Heart right ventricle (tissue), 16 donors: ENCODE measurements around the gene MGA. TPM values are rescaled to one million over a fixed set of nuclear protein-coding genes. Genes with fewer than 3 reads are reported as not detected.
A peak's percentile ranks its signal among the peaks of the same experiment; 100 is the strongest.

Experiments
- ATAC-seq, 8 donors: fragments of 200-7000 bp; cut with Tn5 transposase; one replicate each; pipeline ENCODE4 v1.9.1; 2020; ENCODE audit warnings: mild to moderate bottlenecking in 8 of 8, moderate library complexity in 8 of 8, moderate number of reproducible peaks in 1 of 8
- DNase-seq, 2 donors: peaks; one replicate each; pipeline ENCODE4 v3.0.0-alpha.2; 2020
- H3K27ac ChIP-seq, 10 donors: fragments of 200-600 bp; sonication (generic) in 2 of 10; one replicate each; pipeline versions ENCODE4 v1.5.0 to v1.8.0; 2020 to 2022; ENCODE audit warnings: mild to moderate bottlenecking in 3 of 10
- H3K27me3 ChIP-seq, 7 donors: fragments of 200-600 bp; one replicate each; pipeline ENCODE4 v1.8.0; 2021 to 2022; ENCODE audit warnings: mild to moderate bottlenecking in 2 of 7
- H3K36me3 ChIP-seq, 9 donors: fragments of 200-600 bp; sonication (generic) in 1 of 9; one replicate each; pipeline versions ENCODE4 v1.5.0 to v1.8.0; 2020 to 2022; ENCODE audit warnings: mild to moderate bottlenecking in 2 of 9
- H3K4me1 ChIP-seq, 9 donors: fragments of 200-600 bp; sonication (generic) in 1 of 9; one replicate each; pipeline versions ENCODE4 v1.5.0 to v1.8.0; 2020 to 2022; ENCODE audit warnings: mild to moderate bottlenecking in 4 of 9
- H3K4me3 ChIP-seq, 10 donors: fragments of 200-600 bp; sonication (generic) in 2 of 10; one replicate each; pipeline versions ENCODE4 v1.5.0 to v1.8.0; 2020 to 2022; ENCODE audit warnings: mild to moderate bottlenecking in 7 of 10, moderate library complexity in 2 of 10
- H3K9me3 ChIP-seq, 11 donors: fragments of 200-600 bp in 10 of 11; sonication (generic) in 2 of 11; one replicate each; pipeline versions ENCODE4 v1.5.0 to v1.8.0; 2013 to 2022; ENCODE audit warnings: mild to moderate bottlenecking in 2 of 11, control low read depth in 1 of 11, moderate library complexity in 1 of 11
- CTCF ChIP-seq, 9 donors: fragments of 200-600 bp; sonication (generic) in 2 of 9; IDR thresholded peaks; one replicate each; pipeline versions ENCODE4 v1.5.0 to v1.8.0; 2021 to 2022; ENCODE audit warnings: antibody characterized with exemption in 9 of 9, mild to moderate bottlenecking in 5 of 9, moderate library complexity in 1 of 9
- WGBS, 2 donors: extraction: QIAGEN DNeasy Blood & Tissue Kit; methylation state at CpG; one replicate each; pipeline ENCODE4 v1.1.7; 2013; ENCODE audit warnings: inconsistent platforms in 1 of 2; 5-methylcytosine and 5-hydroxymethylcytosine counted together
- intact Hi-C, 10 donors: fragments of 100-400 bp; cut with DNase I; formaldehyde crosslinking; loops; one replicate each; pipeline versions ENCODE4 v1.11.1 to v1.14.2; 2022
- polyA plus RNA-seq, 2 donors: library from polyadenylated mRNA; stranded (reverse); fragments of 200-250 nt; gene quantifications; one replicate each; pipeline ENCODE4 v1.2.3, GENCODE V29; 2013
- total RNA-seq, 10 donors: library from RNA; stranded (reverse); fragmentation: NEBNext Ultra II Directional in 3 of 10; extraction: Animal tissue kit (Norgen Biotek cat#: 25700) in 3 of 10; gene quantifications; one replicate each; pipeline versions ENCODE4 v1.2.1 to v1.2.4, GENCODE V29; 2021 to 2023
- donor health status: Arrhythmogenic right ventricular cardiomyopathy.
- donor health status: ischemic (EF 13 %, LVEDD 7.1; RV severe dilation, severe dysfunction).
- donor health status: healthy with polysubstance abuse.
- donor health status: DM: no; HTN: yes; CAD: no.
- donor health status: DM: no; HTN: no; CAD: no.
- donor health status: ischemic (EF 25% LVEDD 6.9; RV normal size, moderate dysfunction).
- donor health status: ischemic (EF 25% LVEDD 5.7; RV mildly dilated, moderate dysfunction).
- donor health status: healthy.
- donor health status: DM: yes; HTN: yes; CAD: no.
- donor health status: Ischemic cardiomyopathy.
- donor health status: ischemic (EF 35%, LVEDD 5.7; RV mildly dilated, moderate dysfunction).
- donor health status: nonischemic (EF 11% LVEDD 7.7; RV severe dilation, severe dysfunction).
- donor health status: DM: yes; HTN: yes; CAD: no.
- donor health status: PGD.
- donor health status: ischemic (EF 29% LVEDD 5.4; RV normal size, mild dysfunction).
- donor health status: nonischemic (EF 23%, LVEDD 6.1; RV moderate dilation, normal function).

MGA gene
- total and polyA plus RNA-seq, 12 donors, result 1.6 to 45.3 (median 34.4) TPM

GRCh38 chr15:41810651-41811431, 150.6 kb downstream of the MGA start:
- H3K4me3 ChIP-seq, result no peak overlapping the region
- no peak overlapping the region for H3K27ac ChIP-seq
- DNase-seq (no peak), ATAC-seq (peak in 4 of 8 donors; percentile 6 to 10 (median 8))
- peaks cover 0 to 40% (median 0%) of the 10 kb centered on the region in 9 donors for H3K36me3 ChIP-seq
- H3K4me1 ChIP-seq, result peaks cover 0 to 27% (median 6%) of the 10 kb centered on the region in 9 donors
- intact Hi-C loops, result loop anchor here (1.0 to 10.0 kb wide), 11 partner anchors 37 to 346 kb away; partner anchors contain the start of genes MAPKBP1 (in 7 of the 10) and TYRO3 (in 5 of the 10)
- no peaks in the 10 kb centered on the region for H3K9me3 ChIP-seq
- no peaks in the 10 kb centered on the region for H3K27me3 ChIP-seq
- 95% methylated on average over 5 of the region's 5 CpGs for WGBS, 2 donors
- TF ChIP-seq CTCF (IDR thresholded peaks at IDR 0.05), result no peak

GRCh38 chr15:41811432-41812195, 151.4 kb downstream of the MGA start:
- Histone ChIP-seq H3K9me3 (no peaks in the 10 kb centered on the region), H3K36me3 (peaks cover 0 to 48% (median under 1%) of the 10 kb centered on the region in 9 donors), H3K4me1 (peaks cover 0 to 20% (median 6%) of the 10 kb centered on the region in 9 donors), H3K27ac (no peak overlapping the region), H3K4me3 (no peak overlapping the region), H3K27me3 (no peaks in the 10 kb centered on the region)
- peak; percentile 85 to 96 (median 92) for ATAC-seq
- intact Hi-C loops, result loop anchor here (1.0 to 10.0 kb wide), 12 partner anchors 37 to 347 kb away; partner anchors contain the start of genes MAPKBP1 (in 7 of the 10) and TYRO3 (in 5 of the 10)
- peak; percentile 86 for DNase-seq
- peak; percentile 77 to 95 (median 92) for TF ChIP-seq CTCF (IDR thresholded peaks at IDR 0.05)
- WGBS, 2 donors, result 48 to 51% methylated on average over 18 of the region's 18 CpGs

- TF ChIP-seq CTCF (IDR thresholded peaks at IDR 0.05), result no peak
- 92% methylated on average over 11 of the region's 11 CpGs for WGBS, 2 donors
- Histone ChIP-seq H3K4me3 (no peak overlapping the region), H3K27ac (no peak overlapping the region), H3K36me3 (peaks cover 0 to 60% (median 13%) of the 10 kb centered on the region in 9 donors), H3K4me1 (peaks cover 0 to 17% (median 6%) of the 10 kb centered on the region in 9 donors), H3K27me3 (no peaks in the 10 kb centered on the region), H3K9me3 (no peaks in the 10 kb centered on the region)
- no peak for DNase-seq
- ATAC-seq, result no peak
- intact Hi-C loops, result loop anchor here in 9 of 10 donors (2.0 to 10.0 kb wide), 9 partner anchors 41 to 348 kb away; partner anchors contain the start of genes TYRO3 (in 5 of the 9) and MAPKBP1 (in 3 of the 9)
Observed at GRCh38 chr15:41812820-41813375, 152.7 kb downstream of the MGA start.

- Histone ChIP-seq H3K9me3 (no peaks in the 10 kb centered on the region), H3K27ac (no peak overlapping the region), H3K4me1 (peaks cover 0 to 17% (median 6%) of the 10 kb centered on the region in 9 donors), H3K27me3 (no peaks in the 10 kb centered on the region), H3K36me3 (peaks cover 0 to 66% (median 19%) of the 10 kb centered on the region in 9 donors), H3K4me3 (no peak overlapping the region)
- DNase-seq, result no peak
- no peak for TF ChIP-seq CTCF (IDR thresholded peaks at IDR 0.05)
- ATAC-seq, result no peak
- intact Hi-C loops, result loop anchor here in 9 of 10 donors (2.0 to 10.0 kb wide), 9 partner anchors 41 to 349 kb away; partner anchors contain the start of genes TYRO3 (in 5 of the 9) and MAPKBP1 (in 3 of the 9)
- 93 to 97% methylated on average over 8 of the region's 8 CpGs for WGBS, 2 donors
Observed at GRCh38 chr15:41813426-41813825, 153.2 kb downstream of the MGA start.
